Measurements from ENCODE around the gene SLC35A3.

SLC35A3 gene

GRCh38 chr1:99979091-99979490 is 9.3 kb downstream of the SLC35A3 start:
- Histone ChIP-seq H3K27ac (no peak overlapping the region), H3K9ac (no peak overlapping the region), H3K9me3 (ENCODE audit: control insufficient read depth, low read length) (no peaks in the 10 kb centered on the region), H3K4me3 (ENCODE audit: low read depth, low read length) (no peak overlapping the region), H2AFZ (no peak overlapping the region), H3K4me2 (ENCODE audit: low read length) (no peak overlapping the region), H3K79me2 (peaks cover 2% of the 10 kb centered on the region), H3K4me1 (no peaks in the 10 kb centered on the region), H3K27me3 (ENCODE audit: control insufficient read depth, insufficient read depth, low read length) (no peaks in the 10 kb centered on the region), H3K36me3 (ENCODE audit: control insufficient read depth, insufficient read depth, low read length) (no peaks in the 10 kb centered on the region)
- TF ChIP-seq CTCF (IDR thresholded peaks at IDR 0.05), result no peak

DNA sequence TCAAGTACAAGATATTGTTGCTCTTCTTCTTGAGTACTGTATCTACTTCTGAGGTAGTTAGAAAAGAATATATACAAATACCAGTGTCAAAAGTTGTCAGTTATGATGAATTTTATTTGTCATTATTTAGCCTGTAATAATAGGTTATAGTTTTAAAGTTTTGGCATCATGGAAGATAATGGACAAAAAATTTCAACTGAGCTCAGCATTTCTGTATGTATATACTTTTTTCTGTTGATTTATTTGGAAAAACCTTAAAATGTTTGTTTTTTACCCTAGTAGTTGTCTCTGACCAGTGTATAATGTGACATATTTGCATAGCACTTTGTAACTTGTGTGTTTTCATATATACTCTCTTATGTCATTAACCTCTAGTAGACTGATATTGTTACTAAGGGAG is 11.1 kb downstream of the SLC35A3 start:
- Histone ChIP-seq H2AFZ (no peak overlapping the region), H3K4me2 (ENCODE audit: low read length) (no peak overlapping the region), H3K4me3 (ENCODE audit: low read depth, low read length) (no peak overlapping the region), H3K4me1 (no peaks in the 10 kb centered on the region), H3K27ac (no peak overlapping the region), H3K27me3 (ENCODE audit: control insufficient read depth, insufficient read depth, low read length) (no peaks in the 10 kb centered on the region), H3K36me3 (ENCODE audit: control insufficient read depth, insufficient read depth, low read length) (no peaks in the 10 kb centered on the region), H3K9ac (no peak overlapping the region), H3K79me2 (peaks cover 3% of the 10 kb centered on the region), H3K9me3 (ENCODE audit: control insufficient read depth, low read length) (no peaks in the 10 kb centered on the region)
- no peak for TF ChIP-seq CTCF (IDR thresholded peaks at IDR 0.05)

GRCh38 chr1:99986656-99987225 is 16.9 kb downstream of the SLC35A3 start:
- no peak overlapping the region for H2AFZ ChIP-seq
- peaks cover 7% of the 10 kb centered on the region for H3K79me2 ChIP-seq
- no peak overlapping the region for H3K27ac ChIP-seq
- H3K4me1 ChIP-seq, result no peaks in the 10 kb centered on the region
- no peak for TF ChIP-seq CTCF (IDR thresholded peaks at IDR 0.05)
- no peak overlapping the region for H3K9ac ChIP-seq
- H3K4me2 ChIP-seq (ENCODE audit: low read length), result no peak overlapping the region
- H3K27me3 ChIP-seq (ENCODE audit: control insufficient read depth, insufficient read depth, low read length), result no peaks in the 10 kb centered on the region
- H3K36me3 ChIP-seq (ENCODE audit: control insufficient read depth, insufficient read depth, low read length), result no peaks in the 10 kb centered on the region
- no peaks in the 10 kb centered on the region for H3K9me3 ChIP-seq (ENCODE audit: control insufficient read depth, low read length)
- no peak overlapping the region for H3K4me3 ChIP-seq (ENCODE audit: low read depth, low read length)

DNA sequence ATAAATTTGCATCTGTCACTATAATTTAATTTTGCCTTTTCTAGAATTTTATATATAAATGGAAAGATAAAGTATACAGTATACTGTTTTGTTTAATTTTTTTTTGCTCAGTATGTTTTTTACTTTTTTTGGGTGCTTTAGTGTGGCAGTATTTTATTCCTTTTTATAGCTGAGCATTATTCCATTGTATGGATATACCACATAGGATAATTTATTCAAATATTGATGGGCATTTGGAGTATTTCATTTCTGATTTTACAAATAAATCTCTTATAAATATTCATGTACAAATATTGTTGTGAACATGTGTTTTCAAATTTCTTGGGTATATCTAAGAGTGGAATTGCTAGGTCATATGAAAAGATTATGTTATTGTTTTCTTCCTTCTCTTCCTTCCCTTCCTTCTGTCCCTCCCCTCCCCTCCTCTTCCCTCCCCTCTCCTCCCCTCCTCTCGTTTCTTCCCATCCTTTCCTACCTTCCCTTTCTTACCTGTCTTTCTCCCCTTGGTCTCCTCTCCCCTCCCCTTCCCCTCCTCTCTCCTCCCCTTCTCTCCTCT is 18.5 kb downstream of the SLC35A3 start:
- Histone ChIP-seq H3K36me3 (ENCODE audit: control insufficient read depth, insufficient read depth, low read length) (no peaks in the 10 kb centered on the region), H3K27ac (no peak overlapping the region), H3K4me2 (ENCODE audit: low read length) (no peak overlapping the region), H3K27me3 (ENCODE audit: control insufficient read depth, insufficient read depth, low read length) (no peaks in the 10 kb centered on the region), H3K4me1 (no peaks in the 10 kb centered on the region), H3K4me3 (ENCODE audit: low read depth, low read length) (no peak overlapping the region), H3K79me2 (peaks cover 7% of the 10 kb centered on the region), H3K9me3 (ENCODE audit: control insufficient read depth, low read length) (no peaks in the 10 kb centered on the region), H2AFZ (no peak overlapping the region), H3K9ac (no peak overlapping the region)
- no peak for TF ChIP-seq CTCF (IDR thresholded peaks at IDR 0.05)

Data from parathyroid adenoma (tissue), 2 donors.